Measurements from ENCODE around the gene MIX23. TPM values are rescaled to one million over a fixed set of nuclear protein-coding genes. Genes with fewer than 3 reads are reported as not detected.
"Not testable (repeated sequence)": the region's sequence is repeated elsewhere in the genome, so short reads cannot be mapped to it uniquely, and the experiment has no call there.

MIX23 gene
- total RNA-seq, 1 experiment from 2014 or later: 75.3 TPM

- no peak for DNase-seq (ENCODE audit: low spot score)
- BruUV-seq (replicated peaks): no TSS peak
- no peaks in the 10 kb centered on the region for H3K4me1 ChIP-seq (ENCODE audit: insufficient read depth, low read length, poor library complexity, severe bottlenecking)
- no peaks in the 10 kb centered on the region for H3K9me3 ChIP-seq (ENCODE audit: low read depth, low read length, poor library complexity, severe bottlenecking)
- no peaks in the 10 kb centered on the region for H3K27me3 ChIP-seq (replicated peaks; ENCODE audit: insufficient read depth, low read depth, low read length, poor library complexity)
- H3K27ac ChIP-seq (ENCODE audit: low read depth, low read length, poor library complexity, severe bottlenecking): no peak overlapping the region
- POLR2A ChIA-PET (ENCODE audit: low non-redundant PET): no interaction called here
- H3K4me3 ChIP-seq (ENCODE audit: low read depth, low read length, poor library complexity, severe bottlenecking): no peak overlapping the region
- CTCF ChIA-PET: no interaction called here
- no peak for TF ChIP-seq EZH2 (IDR thresholded peaks at IDR 0.05; ENCODE audit: borderline replicate concordance, low read depth, low read length, poor library complexity, severe bottlenecking)
- no peak for TF ChIP-seq CTCF (conservative IDR thresholded peaks at IDR 0.05; ENCODE audit: low read depth, low read length)
- peaks cover 40% of the 10 kb centered on the region for H3K36me3 ChIP-seq (ENCODE audit: insufficient read depth, low read length, poor library complexity, severe bottlenecking)
- intact Hi-C loops (cut with micrococcal nuclease; ENCODE audit: unreplicated experiment): no loop called here
Observed at GRCh38 chr3:122366379-122366749, 16.7 kb downstream of the MIX23 start.

DNA sequence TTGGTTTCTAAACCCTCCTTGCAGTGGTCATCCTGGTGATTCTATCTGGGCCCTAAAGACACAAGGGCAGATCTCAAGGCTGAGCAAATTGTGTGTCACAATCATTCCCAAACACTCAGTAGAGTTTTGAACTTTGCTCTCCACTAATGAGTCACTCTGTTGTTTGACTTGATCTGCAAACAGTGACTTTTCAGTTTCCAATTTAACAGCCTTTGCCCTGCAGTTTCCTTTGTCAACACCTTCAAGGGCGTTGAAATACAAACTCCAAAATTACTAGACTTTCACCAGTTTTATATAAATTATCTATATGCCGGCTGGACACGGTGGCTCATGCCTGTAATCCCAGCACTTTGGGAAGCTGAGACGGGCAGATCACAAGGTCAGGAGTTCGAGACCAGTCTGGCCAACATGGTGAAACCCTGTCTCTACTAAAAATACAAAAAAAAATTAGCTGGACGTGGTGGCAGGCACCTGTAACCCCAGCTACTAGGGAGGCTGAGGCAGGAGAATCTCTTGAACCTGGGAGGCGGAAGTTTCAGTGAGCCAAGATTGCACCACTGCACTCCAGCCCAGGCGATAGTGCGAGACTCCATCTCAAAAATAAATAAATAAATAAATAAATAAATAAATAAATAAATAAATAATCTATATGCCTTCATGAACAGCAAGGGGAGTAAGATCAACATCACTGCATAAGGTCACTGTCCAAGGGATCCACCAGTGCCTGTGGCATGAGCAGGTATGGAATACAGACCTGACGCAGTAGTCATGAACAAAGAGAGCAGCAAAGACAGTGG lies 17.3 kb downstream of the MIX23 start:
- intact Hi-C loops (cut with micrococcal nuclease; ENCODE audit: unreplicated experiment); H3K9me3 ChIP-seq (ENCODE audit: low read depth, low read length, poor library complexity, severe bottlenecking); CTCF ChIA-PET; H3K4me3 ChIP-seq (ENCODE audit: low read depth, low read length, poor library complexity, severe bottlenecking); H3K27ac ChIP-seq (ENCODE audit: low read depth, low read length, poor library complexity, severe bottlenecking); DNase-seq (ENCODE audit: low spot score); BruUV-seq (replicated peaks); POLR2A ChIA-PET (ENCODE audit: low non-redundant PET); H3K4me1 ChIP-seq (ENCODE audit: insufficient read depth, low read length, poor library complexity, severe bottlenecking); H3K27me3 ChIP-seq (replicated peaks; ENCODE audit: insufficient read depth, low read depth, low read length, poor library complexity): not testable (repeated sequence)
- peaks cover 36% of the 10 kb centered on the region for H3K36me3 ChIP-seq (ENCODE audit: insufficient read depth, low read length, poor library complexity, severe bottlenecking)

DNA sequence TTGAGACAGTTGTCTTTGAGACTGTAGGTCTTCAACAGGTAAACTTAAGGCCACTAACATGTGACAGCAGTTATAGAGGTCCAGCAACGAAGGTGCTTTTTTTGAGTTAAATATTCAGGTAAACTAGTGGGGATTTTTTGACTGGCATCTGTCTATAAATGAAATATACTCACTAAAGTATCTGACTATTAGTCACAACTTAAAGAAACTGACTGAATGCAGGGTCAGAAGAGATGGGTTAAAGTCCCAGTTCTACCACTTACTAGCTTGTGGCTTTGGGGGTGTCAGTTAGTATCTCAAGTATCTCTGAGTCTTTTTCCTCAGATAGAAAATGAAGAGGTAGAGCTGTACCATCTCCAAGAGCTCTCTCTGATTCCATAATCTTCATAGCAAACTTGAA lies 18.0 kb downstream of the MIX23 start:
- CTCF ChIA-PET: no interaction called here
- Histone ChIP-seq H3K4me1 (ENCODE audit: insufficient read depth, low read length, poor library complexity, severe bottlenecking) (no peaks in the 10 kb centered on the region), H3K4me3 (ENCODE audit: low read depth, low read length, poor library complexity, severe bottlenecking) (no peak overlapping the region), H3K27ac (ENCODE audit: low read depth, low read length, poor library complexity, severe bottlenecking) (no peak overlapping the region), H3K27me3 (replicated peaks; ENCODE audit: insufficient read depth, low read depth, low read length, poor library complexity) (no peaks in the 10 kb centered on the region), H3K36me3 (ENCODE audit: insufficient read depth, low read length, poor library complexity, severe bottlenecking) (peaks cover 29% of the 10 kb centered on the region), H3K9me3 (ENCODE audit: low read depth, low read length, poor library complexity, severe bottlenecking) (no peaks in the 10 kb centered on the region)
- no TSS peak for BruUV-seq (replicated peaks)
- DNase-seq (ENCODE audit: low spot score): no peak
- TF ChIP-seq CTCF (conservative IDR thresholded peaks at IDR 0.05; ENCODE audit: low read depth, low read length) (no peak), EZH2 (IDR thresholded peaks at IDR 0.05; ENCODE audit: borderline replicate concordance, low read depth, low read length, poor library complexity, severe bottlenecking) (no peak)
- intact Hi-C loops (cut with micrococcal nuclease; ENCODE audit: unreplicated experiment): no loop called here
- POLR2A ChIA-PET (ENCODE audit: low non-redundant PET): no interaction called here

GRCh38 chr3:122364490-122364889 lies 18.5 kb downstream of the MIX23 start:
- H3K36me3 ChIP-seq (ENCODE audit: insufficient read depth, low read length, poor library complexity, severe bottlenecking): peaks cover 25% of the 10 kb centered on the region

More at GRCh38 chr3:122364490-122364889, 18.5 kb downstream of the MIX23 start:
- intact Hi-C loops (cut with micrococcal nuclease; ENCODE audit: unreplicated experiment): no loop called here
- no TSS peak for BruUV-seq (replicated peaks)
- DNase-seq (ENCODE audit: low spot score): no peak
- no peaks in the 10 kb centered on the region for H3K9me3 ChIP-seq (ENCODE audit: low read depth, low read length, poor library complexity, severe bottlenecking)
- H3K27me3 ChIP-seq (replicated peaks; ENCODE audit: insufficient read depth, low read depth, low read length, poor library complexity): no peaks in the 10 kb centered on the region
- no peaks in the 10 kb centered on the region for H3K4me1 ChIP-seq (ENCODE audit: insufficient read depth, low read length, poor library complexity, severe bottlenecking)
- CTCF ChIA-PET: interaction anchor here (0.7 kb wide), 1 partner anchor 28 kb away, joined by 3 read pairs; no protein-coding TSS in a partner anchor
- H3K27ac ChIP-seq (ENCODE audit: low read depth, low read length, poor library complexity, severe bottlenecking): no peak overlapping the region
- no peak for TF ChIP-seq EZH2 (IDR thresholded peaks at IDR 0.05; ENCODE audit: borderline replicate concordance, low read depth, low read length, poor library complexity, severe bottlenecking)
- TF ChIP-seq CTCF (conservative IDR thresholded peaks at IDR 0.05; ENCODE audit: low read depth, low read length): no peak
- no peak overlapping the region for H3K4me3 ChIP-seq (ENCODE audit: low read depth, low read length, poor library complexity, severe bottlenecking)
- POLR2A ChIA-PET (ENCODE audit: low non-redundant PET): no interaction called here
